Liver (tissue), 9 donors: ENCODE measurements around the gene YPEL2. TPM values are rescaled to one million over a fixed set of nuclear protein-coding genes. Genes with fewer than 3 reads are reported as not detected.
A peak's percentile ranks its signal among the peaks of the same experiment; 100 is the strongest.

Source experiments
- DNase-seq: peaks from one replicate; pipeline ENCODE4 v3.0.0-alpha.2; 2017; ENCODE audit warnings: low spot score
- H3K27ac ChIP-seq, 2 donors: one replicate each; pipeline ENCODE4 v1.7.0; 2013; ENCODE audit warnings: inconsistent platforms in 2 of 2, low read length in 2 of 2, control low read depth in 1 of 2, low read depth in 1 of 2, mild to moderate bottlenecking in 1 of 2
- H3K27me3 ChIP-seq, 4 donors: one replicate each; pipeline versions ENCODE4 v1.6.1 to v1.7.0; 2013; ENCODE audit warnings: low read length in 3 of 4, inconsistent platforms in 1 of 4, mild to moderate bottlenecking in 1 of 4, moderate library complexity in 1 of 4; ENCODE audit not compliant: control insufficient read depth in 4 of 4, insufficient read depth in 4 of 4
- H3K36me3 ChIP-seq, 4 donors: one replicate each; pipeline versions ENCODE4 v1.6.1 to v1.7.0; 2013; ENCODE audit warnings: low read length in 3 of 4, mild to moderate bottlenecking in 3 of 4, low read depth in 1 of 4, moderate library complexity in 1 of 4; ENCODE audit not compliant: control insufficient read depth in 4 of 4, insufficient read depth in 3 of 4
- H3K4me1 ChIP-seq, 4 donors: one replicate each; pipeline versions ENCODE4 v1.6.1 to v1.7.0; 2013; ENCODE audit warnings: low read length in 3 of 4, mild to moderate bottlenecking in 3 of 4, moderate library complexity in 1 of 4; ENCODE audit not compliant: control insufficient read depth in 4 of 4, insufficient read depth in 4 of 4
- H3K4me3 ChIP-seq, 3 donors: one replicate each; pipeline versions ENCODE4 v1.6.1 to v1.7.0; 2013; ENCODE audit warnings: low read length in 3 of 3, control low read depth in 1 of 3, low read depth in 1 of 3, mild to moderate bottlenecking in 1 of 3
- H3K9ac ChIP-seq, 2 donors: one replicate each; pipeline ENCODE4 v1.7.0; 2013; ENCODE audit warnings: low read length in 2 of 2, mild to moderate bottlenecking in 2 of 2, moderate library complexity in 2 of 2, control low read depth in 1 of 2, low read depth in 1 of 2
- H3K9me3 ChIP-seq, 4 donors: one replicate each; pipeline versions ENCODE4 v1.6.1 to v1.7.0; 2013; ENCODE audit warnings: low read length in 3 of 4; ENCODE audit not compliant: control insufficient read depth in 4 of 4
- EGR1 ChIP-seq, 2 donors: IDR thresholded peaks; 2 replicates each; pipeline ENCODE4 v1.6.1; 2016 to 2018; ENCODE audit warnings: antibody characterized with exemption in 2 of 2, low read depth in 2 of 2
- HNF4A ChIP-seq, 2 donors: conservative IDR thresholded peaks; 2 replicates each; pipeline ENCODE4 v1.6.1; 2016; ENCODE audit warnings: antibody characterized with exemption in 2 of 2, mild to moderate bottlenecking in 2 of 2
- JUND ChIP-seq, 2 donors: IDR thresholded peaks; 2 replicates each; pipeline ENCODE4 v1.6.1; 2016; ENCODE audit warnings: antibody characterized with exemption in 2 of 2
- RAD21 ChIP-seq, 2 donors: IDR thresholded peaks; 2 replicates each; pipeline ENCODE4 v1.6.1; 2016; ENCODE audit warnings: antibody characterized with exemption in 2 of 2, mild to moderate bottlenecking in 2 of 2
- REST ChIP-seq: IDR thresholded peaks from 2 replicates; pipeline ENCODE4 v1.6.1; 2016; ENCODE audit warnings: antibody characterized with exemption, mild to moderate bottlenecking
- RXRA ChIP-seq, 2 donors: IDR thresholded peaks; 2 replicates each; pipeline ENCODE4 v1.6.1; 2017 to 2018; ENCODE audit warnings: antibody characterized with exemption in 2 of 2, mild to moderate bottlenecking in 1 of 2
- SP1 ChIP-seq: IDR thresholded peaks from 2 replicates; pipeline ENCODE4 v1.6.1; 2018; ENCODE audit warnings: antibody characterized with exemption, mild to moderate bottlenecking
- WGBS: extraction: QIAGEN DNeasy Blood & Tissue Kit; methylation state at CpG from one replicate; pipeline ENCODE4 v1.1.7; 2013; 5-methylcytosine and 5-hydroxymethylcytosine counted together
- polyA plus RNA-seq, 2 donors: library from polyadenylated mRNA; stranded (reverse) in 1 of 2; unstranded in 1 of 2; fragments of 200-250 nt in 1 of 2; fragments of >200 nt in 1 of 2; fragmentation: Nextera tagmentation in 1 of 2; extraction: Ambion mirVana in 1 of 2; gene quantifications; one replicate each; pipeline versions ENCODE4 v1.2.1 to v1.2.3, GENCODE V29; 2013 to 2015
- total RNA-seq, 2 donors: library from RNA; depleted of rRNA; stranded (reverse); fragments of >200 nt; gene quantifications; one replicate each; pipeline ENCODE4 v1.2.3, GENCODE V29; 2014
- TF ChIP-seq, protein P1 (sequence below): IDR thresholded peaks from 2 replicates; pipeline ENCODE4 v1.6.1; 2016; ENCODE audit warnings: antibody characterized with exemption
- TF ChIP-seq, protein P2 (sequence below): IDR thresholded peaks from 2 replicates; pipeline ENCODE4 v1.6.1; 2016; ENCODE audit warnings: antibody characterized with exemption
- TF ChIP-seq, protein P3 (sequence below): IDR thresholded peaks from 2 replicates; pipeline ENCODE4 v1.6.1; 2016; ENCODE audit warnings: antibody characterized with exemption
- donor health status: healthy.
- donor health status: healthy.
- donor health status: healthy.
- donor health status: healthy.
- donor health status: healthy.

Gene YPEL2
- total and polyA plus RNA-seq, 4 donors, result 4.2 to 23.8 (median 11.3) TPM

- TF ChIP-seq, protein P1, sequence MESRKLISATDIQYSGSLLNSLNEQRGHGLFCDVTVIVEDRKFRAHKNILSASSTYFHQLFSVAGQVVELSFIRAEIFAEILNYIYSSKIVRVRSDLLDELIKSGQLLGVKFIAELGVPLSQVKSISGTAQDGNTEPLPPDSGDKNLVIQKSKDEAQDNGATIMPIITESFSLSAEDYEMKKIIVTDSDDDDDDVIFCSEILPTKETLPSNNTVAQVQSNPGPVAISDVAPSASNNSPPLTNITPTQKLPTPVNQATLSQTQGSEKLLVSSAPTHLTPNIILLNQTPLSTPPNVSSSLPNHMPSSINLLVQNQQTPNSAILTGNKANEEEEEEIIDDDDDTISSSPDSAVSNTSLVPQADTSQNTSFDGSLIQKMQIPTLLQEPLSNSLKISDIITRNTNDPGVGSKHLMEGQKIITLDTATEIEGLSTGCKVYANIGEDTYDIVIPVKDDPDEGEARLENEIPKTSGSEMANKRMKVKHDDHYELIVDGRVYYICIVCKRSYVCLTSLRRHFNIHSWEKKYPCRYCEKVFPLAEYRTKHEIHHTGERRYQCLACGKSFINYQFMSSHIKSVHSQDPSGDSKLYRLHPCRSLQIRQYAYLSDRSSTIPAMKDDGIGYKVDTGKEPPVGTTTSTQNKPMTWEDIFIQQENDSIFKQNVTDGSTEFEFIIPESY, result no peak
- TF ChIP-seq, protein P2, sequence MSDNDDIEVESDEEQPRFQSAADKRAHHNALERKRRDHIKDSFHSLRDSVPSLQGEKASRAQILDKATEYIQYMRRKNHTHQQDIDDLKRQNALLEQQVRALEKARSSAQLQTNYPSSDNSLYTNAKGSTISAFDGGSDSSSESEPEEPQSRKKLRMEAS, result no peak
Observed at GRCh38 chr17:59401274-59401673, 69.8 kb downstream of the YPEL2 start (continued).

DNA sequence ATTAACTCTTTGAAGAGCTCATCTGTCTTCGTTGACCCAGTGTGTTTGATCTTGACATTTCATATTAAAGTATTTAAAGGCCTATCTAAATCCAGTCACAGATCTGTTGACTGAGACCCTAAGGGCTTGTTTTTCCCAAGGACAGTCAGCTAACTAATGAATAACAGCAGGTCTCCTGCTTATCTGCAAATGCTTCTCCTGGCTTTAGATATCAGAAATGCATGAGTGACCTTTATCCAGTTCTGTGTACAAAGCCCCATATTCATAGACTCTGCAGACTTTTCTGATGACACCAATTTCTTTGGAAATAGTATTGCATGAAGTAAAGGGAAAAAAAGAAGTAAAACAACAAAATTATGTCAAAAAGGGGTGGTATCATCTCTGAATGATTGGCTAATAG lies 70.3 kb downstream of the YPEL2 start:
- no peak for DNase-seq
- H3K4me1 ChIP-seq, result peaks cover 0 to 21% (median 15%) of the 10 kb centered on the region in 4 donors
- peak; percentile 21 to 30 for TF ChIP-seq HNF4A (conservative IDR thresholded peaks at IDR 0.05)
- TF ChIP-seq JUND (IDR thresholded peaks at IDR 0.05), result no peak
- TF ChIP-seq RAD21 (IDR thresholded peaks at IDR 0.05), result peak in 1 of 2 donors; percentile 31
- TF ChIP-seq SP1, result peak; percentile 11
- 38% methylated on average over 1 of the region's 1 CpG for WGBS
- no peak overlapping the region for H3K27ac ChIP-seq
- peaks cover 4 to 31% (median 17%) of the 10 kb centered on the region in 4 donors for H3K36me3 ChIP-seq
- no peaks in the 10 kb centered on the region for H3K9me3 ChIP-seq
- H3K9ac ChIP-seq, result no peak overlapping the region
- H3K4me3 ChIP-seq, result no peak overlapping the region
- H3K27me3 ChIP-seq, result no peaks in the 10 kb centered on the region

DNA sequence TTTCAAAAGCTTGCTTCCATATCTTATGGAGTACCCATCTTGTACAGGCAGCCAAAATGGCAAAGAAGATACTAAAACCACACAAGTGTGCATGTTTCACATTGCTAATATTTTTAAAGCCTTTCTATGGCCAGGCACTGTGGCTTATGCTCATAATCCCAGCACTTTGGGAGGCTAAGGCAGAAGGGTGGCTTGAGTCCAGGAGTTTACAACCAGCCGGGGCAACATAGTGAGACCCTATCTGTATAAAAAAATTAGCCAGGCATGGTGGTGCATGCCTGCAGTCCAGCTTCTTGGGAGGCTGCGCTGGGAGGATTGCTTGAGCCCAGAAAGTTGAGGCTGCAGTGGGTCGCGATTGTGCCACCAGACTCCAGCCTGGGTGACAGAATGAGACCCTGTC lies 71.3 kb downstream of the YPEL2 start:
- 97% methylated on average over 4 of the region's 4 CpGs for WGBS
- Histone ChIP-seq H3K27me3 (no peaks in the 10 kb centered on the region), H3K9me3 (no peaks in the 10 kb centered on the region), H3K27ac (no peak overlapping the region), H3K4me3 (no peak overlapping the region), H3K9ac (no peak overlapping the region), H3K36me3 (peaks cover 2 to 23% (median 11%) of the 10 kb centered on the region in 4 donors), H3K4me1 (peaks cover 0 to 21% (median 15%) of the 10 kb centered on the region in 4 donors)
- DNase-seq, result no peak
- no peak for TF ChIP-seq HNF4A (conservative IDR thresholded peaks at IDR 0.05)
- TF ChIP-seq, protein P3, sequence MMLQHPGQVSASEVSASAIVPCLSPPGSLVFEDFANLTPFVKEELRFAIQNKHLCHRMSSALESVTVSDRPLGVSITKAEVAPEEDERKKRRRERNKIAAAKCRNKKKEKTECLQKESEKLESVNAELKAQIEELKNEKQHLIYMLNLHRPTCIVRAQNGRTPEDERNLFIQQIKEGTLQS, result no peak
- no peak for TF ChIP-seq RXRA (IDR thresholded peaks at IDR 0.05)
- TF ChIP-seq REST, result no peak

- Histone ChIP-seq H3K9ac (no peak overlapping the region), H3K27me3 (no peaks in the 10 kb centered on the region), H3K36me3 (peaks cover 0 to 13% (median 6%) of the 10 kb centered on the region in 4 donors), H3K4me3 (no peak overlapping the region), H3K9me3 (no peaks in the 10 kb centered on the region), H3K4me1 (peaks cover 0 to 15% (median 12%) of the 10 kb centered on the region in 4 donors), H3K27ac (no peak overlapping the region)
- 93% methylated on average over 3 of the region's 3 CpGs for WGBS
- DNase-seq, result no peak
- TF ChIP-seq EGR1 (IDR thresholded peaks at IDR 0.05; ENCODE audit: low read depth in 2 of 2), result no peak
Observed at GRCh38 chr17:59404471-59404870, 73.0 kb downstream of the YPEL2 start.
